ENCODE data around the gene DDA1. TPM values are rescaled to one million over a fixed set of nuclear protein-coding genes. Genes with fewer than 3 reads are reported as not detected.

DDA1 gene
- total and polyA plus RNA-seq, 9 of the 15 experiments (the other 6 are each of a cell fraction or from before 2014, with no cell fraction given) = 1.4 to 83.8 (median 33.8) TPM

- TF ChIP-seq SFPQ (IDR thresholded peaks at IDR 0.05; ENCODE audit: low read depth, low read length) = no peak
- no peak for TF ChIP-seq CBX1 (IDR thresholded peaks at IDR 0.05; ENCODE audit: low read depth)
- TF ChIP-seq ZNF277 (CRISPR knock-in tag; IDR thresholded peaks at IDR 0.05; ENCODE audit: borderline replicate concordance) = no peak
- TF ChIP-seq TRIM24 (IDR thresholded peaks at IDR 0.05) = no peak
These were observed 28.5 kb downstream of the DDA1 start (continued) for GRCh38 chr19:17337675-17338432.

All from K562 (cell line).